GM18526 (cell line): ENCODE results near the gene SERGEF.

ENCODE experiments used
- POLR2A ChIP-seq: IDR thresholded peaks from 3 replicates; pipeline ENCODE4 v1.6.1; 2011; ENCODE audit not compliant: insufficient read length; ENCODE audit errors: extremely low read depth

The SERGEF gene

DNA sequence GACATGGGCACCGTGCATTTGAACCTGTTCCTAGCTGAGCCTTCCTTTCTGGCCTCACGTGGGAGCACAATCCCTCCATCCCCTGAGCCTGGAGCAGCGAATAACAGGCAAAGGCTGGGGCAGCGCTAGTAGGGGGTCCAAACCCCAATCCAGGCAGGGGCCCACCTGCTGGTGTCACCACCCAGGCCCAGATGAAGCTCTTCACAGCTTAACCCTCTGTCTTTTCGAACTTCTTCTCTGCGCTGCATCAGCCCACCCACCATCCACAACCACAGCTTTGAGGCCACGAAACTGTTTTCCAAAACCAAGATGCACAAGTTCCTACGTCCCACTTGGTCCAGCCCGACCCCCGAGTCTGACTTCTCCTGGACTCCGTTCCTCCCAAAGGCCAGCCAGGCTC, 266.8 kb downstream of the SERGEF start:
- TF ChIP-seq POLR2A = no peak

DNA sequence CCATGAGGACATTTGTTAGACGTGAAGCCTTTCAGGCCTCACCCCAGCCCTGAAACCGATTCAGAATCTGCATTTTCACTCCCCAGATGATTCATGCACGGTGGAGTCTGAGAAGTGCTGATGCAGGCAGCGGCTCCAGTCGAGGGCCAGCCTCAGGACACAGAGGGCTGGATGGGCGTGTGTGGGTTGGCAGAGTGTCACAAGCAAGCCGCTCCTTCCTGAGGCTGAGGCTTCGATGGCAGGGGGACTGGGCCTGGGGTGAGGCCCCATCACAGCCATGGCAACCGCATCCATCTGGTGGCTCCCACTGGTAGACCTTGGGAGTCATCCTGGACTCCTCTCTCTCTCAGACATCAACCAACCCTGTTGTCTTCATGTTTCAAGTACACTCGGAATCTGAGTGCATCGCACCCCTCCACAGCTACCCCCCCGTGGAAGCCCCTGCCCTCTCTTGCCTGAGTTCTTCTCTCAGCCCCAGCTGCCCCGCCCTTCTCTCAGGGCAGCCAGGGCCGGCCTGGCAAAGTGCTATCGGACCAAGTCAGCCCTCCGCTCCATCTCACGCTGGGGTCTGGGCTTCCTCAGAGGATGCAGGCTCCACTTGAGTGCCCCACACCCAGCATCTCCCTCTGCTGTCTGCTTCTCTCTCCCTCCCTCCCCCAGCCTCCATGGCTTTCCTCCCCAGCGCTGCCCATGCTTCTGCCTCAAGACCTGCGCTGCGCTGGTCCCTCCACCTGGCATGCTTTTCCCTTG, 267.6 kb downstream of the SERGEF start:
- no peak for TF ChIP-seq POLR2A

DNA sequence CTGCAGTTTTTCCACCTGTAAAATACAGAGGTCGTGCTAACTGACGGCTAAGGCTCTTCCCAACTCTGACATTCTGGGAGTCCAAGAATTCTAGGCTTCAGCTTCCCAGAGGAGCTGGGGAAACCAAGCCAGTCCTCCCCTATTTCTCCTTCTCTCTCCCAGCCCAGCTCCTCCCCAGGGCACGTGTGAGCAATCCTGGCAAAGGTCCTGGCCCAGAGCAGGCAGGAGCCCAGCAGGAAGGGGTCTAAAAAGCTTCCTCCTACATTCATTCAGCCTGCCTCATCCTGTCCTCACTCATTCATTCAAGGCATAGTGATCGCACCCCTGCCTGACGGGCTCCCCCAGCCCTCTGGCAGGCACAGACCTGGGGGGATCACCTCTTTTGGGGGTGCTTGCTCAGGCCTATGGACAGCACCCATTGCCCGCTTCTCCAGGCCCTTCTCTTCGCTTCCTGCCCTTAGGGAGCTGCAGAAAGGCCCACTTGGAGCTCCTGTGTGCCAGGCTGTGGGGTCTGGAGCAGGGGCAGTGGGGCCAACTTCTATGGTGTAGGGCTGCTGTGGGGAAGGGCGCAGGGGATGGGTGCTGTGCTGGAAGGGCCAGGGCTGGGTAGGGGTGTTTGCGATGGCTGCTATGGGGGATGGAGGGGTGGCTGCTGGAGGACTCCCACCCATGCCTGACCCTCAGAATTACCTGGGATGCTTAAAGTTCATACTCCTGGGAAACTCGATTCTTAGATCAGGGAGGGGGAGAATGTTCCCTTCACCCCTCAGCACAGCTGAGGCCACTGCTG, 268.5 kb downstream of the SERGEF start:
- TF ChIP-seq POLR2A = no peak

DNA sequence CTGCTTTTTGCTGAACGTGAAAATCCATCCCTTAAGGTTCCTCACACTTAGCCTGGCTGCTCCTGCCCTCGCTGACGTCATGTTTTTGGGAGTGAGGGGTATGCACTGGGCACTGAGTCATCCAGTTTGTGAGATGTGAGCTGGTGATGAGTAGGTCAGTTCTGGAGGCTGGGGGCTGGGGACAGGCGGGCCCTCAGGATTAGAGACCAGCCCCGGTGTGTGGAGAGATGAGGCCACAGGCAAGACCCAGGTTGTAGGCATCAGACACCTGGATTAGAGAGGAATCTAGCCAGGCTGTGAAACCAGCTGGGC, 269.1 kb downstream of the SERGEF start:
- no peak for TF ChIP-seq POLR2A

DNA sequence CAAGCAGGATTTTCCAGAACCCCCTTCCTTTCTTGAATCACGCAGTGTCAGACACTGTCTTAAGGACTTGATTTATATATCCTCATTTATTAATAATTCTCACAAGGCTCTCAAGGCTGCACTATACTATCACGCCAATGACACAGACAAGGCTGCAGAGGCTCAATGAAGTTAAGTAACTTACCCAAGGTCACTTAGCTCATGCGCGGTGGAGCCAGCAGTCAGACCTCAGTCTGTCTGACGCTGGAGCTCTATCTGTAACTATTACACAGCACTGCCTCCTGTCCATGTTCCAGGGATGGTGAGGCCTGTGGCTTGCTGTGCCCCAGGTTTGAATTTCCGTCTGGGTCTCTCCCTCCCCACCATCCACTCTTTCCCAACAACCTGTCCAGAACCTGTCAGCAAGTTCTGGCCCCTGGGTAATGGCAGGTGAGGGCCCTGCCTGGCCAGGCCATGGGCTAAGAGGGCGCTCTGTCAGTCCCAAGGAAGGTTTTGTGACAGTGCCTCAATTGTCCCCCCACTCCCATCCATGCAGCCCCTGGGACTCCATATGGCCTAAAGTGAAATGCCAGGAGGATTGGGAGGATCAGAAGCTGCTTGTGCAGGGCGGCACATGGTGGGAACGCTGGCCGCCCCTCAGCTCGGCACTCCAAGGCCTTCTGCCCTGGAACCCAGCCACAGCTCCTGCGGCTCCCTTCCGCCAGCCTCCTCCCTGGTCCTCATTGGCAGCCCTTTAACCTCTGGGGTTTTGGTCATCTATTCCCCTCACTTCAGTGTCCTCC, 269.6 kb downstream of the SERGEF start:
- no peak for TF ChIP-seq POLR2A

DNA sequence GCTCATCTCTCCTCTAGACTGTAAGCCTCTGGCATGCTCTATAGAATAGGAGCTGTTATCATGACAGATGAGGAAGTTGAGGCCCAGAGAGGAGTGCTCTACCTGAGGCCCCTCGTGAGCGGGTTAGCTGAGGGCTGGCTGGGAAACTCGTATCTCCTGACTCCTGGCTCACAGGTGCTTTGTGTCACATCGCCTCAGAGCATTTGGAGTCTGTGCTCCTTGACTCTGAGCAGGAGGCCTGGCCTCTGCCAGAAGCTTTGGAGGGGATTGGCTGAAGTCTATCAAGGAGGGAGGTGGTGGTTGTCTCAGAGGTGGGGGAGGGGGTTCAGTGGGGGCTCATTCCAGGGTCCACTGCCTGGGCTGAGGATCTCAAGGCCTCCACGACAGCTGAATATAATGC, 270.8 kb downstream of the SERGEF start:
- no peak for TF ChIP-seq POLR2A

DNA sequence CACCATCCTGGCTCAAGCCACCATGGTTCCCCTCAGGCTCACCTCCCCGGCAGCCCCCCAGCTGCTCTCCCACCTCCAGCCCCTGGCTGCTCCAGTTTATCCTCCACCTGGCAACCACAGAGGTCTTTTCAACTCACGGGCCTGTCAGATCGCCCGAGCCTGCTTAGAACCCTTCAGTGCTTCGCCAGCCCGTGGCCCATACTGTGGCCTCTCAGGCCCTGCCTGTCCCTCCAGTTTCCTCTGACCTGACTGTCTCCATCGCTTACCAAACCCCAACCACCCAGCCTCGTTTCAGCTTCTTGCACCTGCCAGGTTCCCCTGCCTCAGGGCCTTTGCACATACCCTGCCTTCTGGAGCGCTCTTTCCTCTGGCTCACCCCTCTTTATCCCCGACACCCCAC, 271.4 kb downstream of the SERGEF start:
- TF ChIP-seq POLR2A = no peak

DNA sequence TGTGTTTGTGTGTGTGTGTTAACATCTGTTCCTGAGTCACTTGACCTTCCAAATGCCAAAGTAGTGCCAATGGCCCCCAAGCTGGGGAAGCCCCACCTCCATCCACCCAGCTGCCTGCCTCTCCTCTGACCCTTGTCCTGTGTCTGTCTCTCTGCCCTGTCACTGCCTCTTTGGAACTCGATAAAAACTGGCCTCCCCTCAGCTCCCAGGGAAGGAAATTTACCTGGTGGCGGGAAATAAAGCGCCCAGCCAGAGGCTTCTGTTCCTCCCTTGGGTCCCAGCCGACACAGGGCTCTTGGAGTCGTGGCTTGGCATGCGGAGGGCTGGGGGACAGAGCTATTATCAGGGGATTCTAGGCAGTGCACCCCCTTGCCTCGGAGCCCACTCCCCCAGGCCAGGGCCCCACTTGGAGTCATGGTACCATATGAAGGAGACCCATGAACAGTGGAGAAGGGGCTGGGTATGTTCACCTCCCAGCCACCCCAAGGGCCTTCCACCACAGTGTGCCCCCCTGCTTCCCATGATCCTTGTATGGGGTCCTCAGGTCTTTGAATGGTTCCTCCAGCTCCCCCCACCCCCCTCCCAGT, 272.1 kb downstream of the SERGEF start:
- no peak for TF ChIP-seq POLR2A

DNA sequence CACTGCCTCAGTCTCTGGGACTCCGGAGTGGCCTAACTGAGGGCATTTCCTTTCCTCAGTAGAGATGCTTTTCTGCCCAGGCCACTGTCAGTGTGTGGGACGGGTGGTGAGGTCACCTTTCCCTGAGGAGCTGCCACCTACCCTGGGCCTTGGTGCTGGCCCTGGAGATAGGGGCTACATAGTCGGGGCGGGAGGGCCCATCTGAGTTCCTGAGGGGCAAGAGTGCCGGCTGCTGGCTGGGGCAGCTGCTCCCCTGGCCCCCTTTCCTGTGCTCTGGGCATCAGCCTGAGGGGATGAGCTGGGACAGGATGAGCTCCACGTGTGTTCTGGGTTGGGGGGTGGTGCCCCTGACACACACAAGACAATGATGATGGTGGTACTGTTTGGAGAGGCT, 272.9 kb downstream of the SERGEF start:
- TF ChIP-seq POLR2A = no peak

DNA sequence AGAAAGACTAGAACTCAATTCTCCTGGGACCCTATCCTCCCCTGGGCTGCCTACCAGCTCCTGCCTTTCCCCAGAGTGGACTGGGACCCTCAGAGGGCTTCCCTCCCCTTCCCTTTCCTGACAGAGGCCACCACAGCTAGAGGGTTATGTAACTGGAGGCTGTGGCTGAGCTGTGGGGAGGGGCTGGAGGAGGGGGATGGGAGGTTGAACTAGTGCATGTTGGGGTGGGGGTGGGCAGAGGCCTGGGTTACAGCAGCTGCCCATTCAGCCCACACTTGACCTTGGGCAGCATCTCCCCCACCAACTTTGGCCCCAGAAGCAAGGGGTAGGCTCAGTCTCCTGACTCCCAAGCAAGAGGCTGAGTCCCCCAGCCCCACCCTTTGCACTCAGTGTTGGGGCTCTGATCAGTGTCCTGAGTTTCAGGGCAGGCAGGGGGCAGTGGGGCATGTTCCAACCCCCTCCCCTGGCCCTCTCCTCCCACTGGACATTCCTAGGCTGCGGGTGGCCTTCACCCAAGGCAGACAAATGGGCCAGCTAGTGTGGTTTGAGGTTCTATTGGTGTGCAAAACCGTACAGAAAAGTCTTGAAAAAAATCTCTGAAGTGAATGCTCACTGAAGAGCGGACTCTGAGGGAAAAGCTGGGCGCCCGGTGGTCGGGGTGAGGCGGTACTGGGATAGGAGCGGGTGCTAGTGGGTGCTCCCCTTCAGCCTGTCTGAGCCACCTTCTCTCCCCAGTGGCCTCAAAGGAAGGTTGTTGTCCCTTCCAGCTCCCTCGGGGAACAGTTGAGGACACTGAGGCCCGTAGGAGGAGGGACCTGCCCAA, 274.5 kb downstream of the SERGEF start:
- TF ChIP-seq POLR2A = no peak
